NCI-H187 treated with DMSO at 0.1 percent for 48 hours (cell line): ENCODE results near the gene STK10.

Source experiments
- DNase-seq: peaks from one replicate; lab custom pipeline; 2025; lab: John Stamatoyannopoulos, UW

The STK10 gene

GRCh38 chr5:172107571-172107970, 80.5 kb downstream of the STK10 start:
- no peak for DNase-seq

GRCh38 chr5:172106511-172107356, 81.3 kb downstream of the STK10 start:
- DNase-seq, result no peak

GRCh38 chr5:172105811-172106210, 82.2 kb downstream of the STK10 start:
- DNase-seq, result no peak

GRCh38 chr5:172104801-172105701, 83.0 kb downstream of the STK10 start:
- DNase-seq, result no peak

- no peak for DNase-seq
These were observed 84.0 kb downstream of the STK10 start for GRCh38 chr5:172104021-172104420.

- DNase-seq, result no peak
These were observed 85.0 kb downstream of the STK10 start for GRCh38 chr5:172102913-172103626.

GRCh38 chr5:172102218-172102870, 85.7 kb downstream of the STK10 start:
- no peak for DNase-seq

- DNase-seq, result no peak
These were observed 86.3 kb downstream of the STK10 start for GRCh38 chr5:172101547-172102217.

GRCh38 chr5:172098883-172099282, 89.1 kb downstream of the STK10 start:
- no peak for DNase-seq

GRCh38 chr5:172098046-172098445, 90.0 kb downstream of the STK10 start:
- DNase-seq, result no peak

GRCh38 chr5:172097356-172097755, 90.7 kb downstream of the STK10 start:
- DNase-seq, result no peak

- no peak for DNase-seq
These were observed 91.7 kb downstream of the STK10 start for GRCh38 chr5:172096207-172096940.

- no peak for DNase-seq
These were observed 92.4 kb downstream of the STK10 start for GRCh38 chr5:172095368-172096206.

- DNase-seq, result no peak
These were observed 94.1 kb downstream of the STK10 start for GRCh38 chr5:172093965-172094364.

- no peak for DNase-seq
These were observed 94.5 kb downstream of the STK10 start for GRCh38 chr5:172093559-172093958.

GRCh38 chr5:172091956-172092732, 95.9 kb downstream of the STK10 start:
- no peak for DNase-seq

GRCh38 chr5:172090976-172091547, 97.0 kb downstream of the STK10 start:
- no peak for DNase-seq
